Measurements from ENCODE around the gene SMPD3.

Gene SMPD3

GRCh38 chr16:68470461-68471150 lies 22.3 kb upstream of the SMPD3 start:
- DNase-seq = no peak

- DNase-seq = no peak
Observed at GRCh38 chr16:68469796-68470460, 21.6 kb upstream of the SMPD3 start.

DNA sequence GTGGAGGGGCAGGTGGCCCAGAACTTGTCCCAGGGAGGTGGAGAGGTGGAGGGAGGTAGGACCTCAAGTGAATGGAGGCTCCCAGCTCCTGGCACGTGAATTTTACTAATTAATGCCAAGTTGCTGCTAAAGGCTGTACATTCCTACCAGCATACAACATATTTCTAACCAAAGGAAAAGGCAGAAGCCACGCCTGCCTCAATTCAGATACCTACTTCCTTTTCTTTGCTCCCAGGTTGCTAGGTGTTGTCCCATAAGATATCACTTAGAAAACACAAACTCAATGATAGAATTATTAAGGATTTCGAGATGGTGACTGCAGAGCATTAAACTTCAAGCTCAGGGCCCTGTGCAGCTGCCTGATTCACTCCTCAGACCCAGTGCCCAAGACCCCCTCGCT lies 20.5 kb upstream of the SMPD3 start:
- DNase-seq = no peak

DNA sequence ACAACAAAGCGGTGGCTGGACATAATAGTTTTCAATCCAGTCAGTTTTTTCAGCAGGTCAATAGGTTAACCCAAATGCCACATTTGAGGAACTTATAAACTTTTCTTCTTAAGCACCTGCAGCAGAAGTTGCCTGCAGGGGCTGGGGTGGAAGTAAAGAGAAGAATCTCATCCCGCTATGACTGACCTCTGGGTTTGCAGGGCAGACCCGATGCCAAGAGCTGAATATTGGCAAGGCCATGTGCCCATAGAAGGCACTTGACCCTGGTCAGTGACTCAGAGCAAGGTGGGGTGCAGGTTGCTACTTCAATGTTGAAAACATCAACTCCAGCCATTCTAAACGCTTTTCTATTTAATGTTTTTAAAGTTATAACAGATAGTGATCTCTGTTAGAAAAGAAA lies 17.9 kb upstream of the SMPD3 start:
- DNase-seq = no peak

GRCh38 chr16:68463904-68464303 lies 15.6 kb upstream of the SMPD3 start:
- no peak for DNase-seq

DNA sequence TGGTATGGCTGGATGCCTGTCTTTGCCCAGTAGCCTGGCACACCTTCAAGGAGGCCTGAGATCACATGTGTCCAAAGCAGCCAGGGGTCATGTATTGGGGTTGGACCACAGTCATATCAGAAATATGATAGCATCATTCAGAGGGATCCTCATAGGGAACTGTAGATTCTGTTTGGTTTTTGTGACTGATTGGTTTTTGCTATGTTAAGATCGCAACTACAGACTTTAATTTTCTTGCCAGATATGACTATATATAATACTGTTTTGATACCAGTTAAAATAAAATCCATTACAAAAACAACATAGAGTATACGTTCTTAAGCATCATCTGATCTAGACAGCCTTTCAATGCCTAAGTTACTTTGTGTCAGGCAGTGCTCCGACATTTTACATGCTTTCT lies 11.8 kb upstream of the SMPD3 start:
- no peak for DNase-seq

DNA sequence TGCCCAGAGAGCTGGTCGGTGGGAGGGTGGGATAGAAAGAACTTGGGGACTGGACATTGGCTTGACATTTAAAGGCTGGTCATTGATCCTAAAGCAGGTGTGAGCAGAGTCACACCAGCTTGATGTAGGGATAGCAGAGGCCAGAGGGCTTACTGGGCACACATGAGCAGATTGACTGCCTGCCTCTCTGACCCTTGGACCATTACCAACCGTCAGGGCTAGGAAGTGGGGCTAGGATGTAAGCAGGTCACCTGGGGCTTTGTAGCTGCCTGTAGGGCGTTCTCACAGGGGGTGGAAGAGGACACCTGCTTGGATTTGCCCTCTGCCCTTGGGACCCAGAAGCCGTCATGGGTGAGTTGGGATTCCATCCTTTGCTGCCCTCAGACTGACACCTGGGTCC lies 11.1 kb upstream of the SMPD3 start:
- DNase-seq = no peak

DNA sequence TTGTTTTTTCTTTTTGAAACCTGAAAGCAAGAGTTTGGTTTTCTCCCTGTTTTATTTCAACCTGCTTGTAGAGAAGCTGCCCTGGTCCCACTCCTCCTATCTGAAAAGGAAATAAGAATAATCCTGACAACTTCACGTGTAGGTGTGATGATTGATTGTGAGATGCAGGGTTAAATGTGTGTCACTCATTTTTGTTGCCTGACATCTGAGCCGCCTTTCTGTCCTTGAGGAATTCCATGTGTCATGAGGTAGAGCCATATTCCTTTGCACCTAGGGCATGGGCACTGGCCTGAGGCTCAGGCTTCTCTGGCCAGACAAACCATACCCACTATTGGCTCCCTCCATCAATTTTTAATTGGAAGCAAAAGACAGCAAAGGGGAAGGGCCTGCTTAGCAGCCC lies 10.2 kb upstream of the SMPD3 start:
- no peak for DNase-seq

DNA sequence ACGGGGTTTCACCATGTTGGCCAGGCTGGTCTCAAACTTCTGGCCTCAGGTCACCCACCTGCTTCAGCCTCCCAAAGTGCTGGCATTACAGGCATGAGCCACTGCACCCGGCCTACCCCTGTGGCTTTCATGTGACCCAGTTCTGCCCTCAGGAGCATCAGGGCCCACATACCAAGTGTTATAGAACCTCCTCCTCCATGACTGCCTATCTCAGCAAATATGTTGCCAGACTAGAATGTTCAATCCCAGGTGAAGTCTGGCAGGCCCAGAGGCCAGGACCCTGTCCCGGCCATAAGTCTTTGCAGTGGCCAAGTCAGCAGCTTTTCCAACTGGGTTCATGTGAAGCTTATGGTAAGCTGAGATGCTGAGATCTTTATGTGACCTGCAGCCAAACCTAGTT lies 9.8 kb upstream of the SMPD3 start:
- no peak for DNase-seq

GRCh38 chr16:68455631-68456030 lies 7.3 kb upstream of the SMPD3 start:
- no peak for DNase-seq

GRCh38 chr16:68454920-68455435 lies 6.7 kb upstream of the SMPD3 start:
- no peak for DNase-seq

GRCh38 chr16:68453816-68454215 lies 5.5 kb upstream of the SMPD3 start:
- no peak for DNase-seq

DNA sequence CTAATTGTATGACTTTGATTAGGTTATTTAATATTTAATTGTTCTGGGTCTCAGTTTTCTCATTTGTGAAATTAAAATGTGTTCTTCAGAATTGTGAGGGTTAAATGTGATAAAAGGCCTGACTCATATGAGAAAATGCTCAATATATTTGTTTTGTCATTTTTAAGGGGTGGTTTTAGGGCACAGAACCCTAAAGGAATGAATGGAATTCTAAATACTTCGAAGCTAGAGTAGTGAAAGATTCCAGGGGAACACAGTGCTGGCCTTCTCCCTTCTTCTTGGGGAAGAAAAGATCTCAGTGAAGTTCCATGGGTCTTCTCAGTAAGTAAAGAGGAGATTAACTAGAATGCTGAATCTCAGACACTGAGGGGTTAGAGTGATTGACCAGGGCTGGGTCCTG lies 3.9 kb upstream of the SMPD3 start:
- DNase-seq = no peak

DNA sequence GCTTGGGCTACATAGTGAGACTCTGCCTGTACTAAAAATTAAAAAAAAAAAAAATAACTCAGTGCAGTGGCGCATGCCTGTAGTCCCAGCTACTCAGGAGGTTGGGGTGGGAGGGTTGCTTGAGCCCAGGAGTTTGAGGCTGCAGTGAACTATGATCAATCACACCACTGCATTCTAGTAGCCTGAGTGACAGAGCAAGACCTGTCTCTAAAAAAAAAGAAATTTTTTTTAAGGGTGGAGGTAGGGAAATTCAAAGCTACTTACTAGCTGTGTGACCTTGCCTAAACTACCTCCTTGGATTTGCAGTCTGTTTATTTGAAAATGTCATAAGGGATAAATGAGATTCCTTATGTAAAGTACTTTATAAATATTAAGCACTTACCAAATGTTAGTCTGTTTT lies 3.4 kb upstream of the SMPD3 start:
- DNase-seq = no peak

DNA sequence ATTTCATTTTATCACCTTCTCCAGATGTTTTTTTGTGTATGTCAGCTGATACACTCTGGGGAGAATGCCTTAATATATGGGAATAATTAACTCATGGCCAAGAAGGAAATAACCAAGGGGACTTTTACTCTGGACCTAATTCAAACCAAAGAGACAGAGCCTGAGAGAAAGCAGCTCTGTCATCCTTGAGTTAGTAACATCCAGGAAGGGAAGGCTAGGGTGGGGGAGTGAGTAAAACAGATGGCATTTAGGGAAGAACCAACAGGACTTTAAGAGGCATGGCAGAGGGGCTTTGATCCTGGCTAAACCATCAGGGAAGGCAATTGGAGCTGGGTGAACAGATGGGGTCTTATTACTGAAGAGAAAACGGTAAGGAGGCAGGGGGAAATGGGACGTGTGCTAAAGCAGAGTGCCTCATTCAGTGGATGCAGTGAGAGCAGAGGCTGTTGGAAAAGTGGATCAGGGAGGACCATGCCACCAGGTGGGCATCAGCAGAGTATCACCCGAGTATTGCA lies 2.5 kb upstream of the SMPD3 start:
- no peak for DNase-seq

DNA sequence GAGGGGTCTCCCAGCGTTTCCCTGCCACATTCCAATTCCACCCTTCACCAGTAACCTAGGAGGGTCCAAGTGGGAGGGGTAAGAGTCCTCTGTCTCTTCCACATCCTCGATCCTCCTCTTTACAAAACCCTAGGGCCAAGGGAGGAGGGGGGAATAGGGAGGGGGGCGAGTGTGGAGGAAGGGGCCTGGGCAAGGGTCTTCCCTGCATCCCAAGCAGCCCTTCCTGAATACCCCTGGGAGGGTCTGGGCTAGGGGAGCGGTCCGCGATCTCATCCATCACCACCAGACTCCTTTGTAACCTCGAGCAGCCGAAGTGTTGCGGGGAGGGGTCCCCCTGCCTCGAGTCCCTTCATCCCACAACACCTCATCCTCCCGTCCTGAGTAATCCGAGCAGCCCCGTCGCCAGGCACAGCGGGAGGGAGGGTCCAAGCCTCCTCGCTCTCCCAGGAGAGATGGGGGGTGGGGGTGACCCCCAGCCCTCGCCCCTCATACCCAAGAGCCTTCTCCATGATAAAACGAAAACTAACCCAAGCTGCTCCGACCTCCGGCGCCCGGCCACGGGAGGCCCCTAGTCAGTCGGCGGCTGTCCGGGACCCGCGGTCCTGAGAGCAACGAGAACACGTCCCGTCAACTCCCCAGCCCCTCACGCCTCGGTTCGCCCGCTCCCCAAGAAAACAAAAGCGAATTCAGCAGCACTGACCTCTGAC lies 502 bp downstream of the SMPD3 start:
- peak; percentile 53 for DNase-seq

DNA sequence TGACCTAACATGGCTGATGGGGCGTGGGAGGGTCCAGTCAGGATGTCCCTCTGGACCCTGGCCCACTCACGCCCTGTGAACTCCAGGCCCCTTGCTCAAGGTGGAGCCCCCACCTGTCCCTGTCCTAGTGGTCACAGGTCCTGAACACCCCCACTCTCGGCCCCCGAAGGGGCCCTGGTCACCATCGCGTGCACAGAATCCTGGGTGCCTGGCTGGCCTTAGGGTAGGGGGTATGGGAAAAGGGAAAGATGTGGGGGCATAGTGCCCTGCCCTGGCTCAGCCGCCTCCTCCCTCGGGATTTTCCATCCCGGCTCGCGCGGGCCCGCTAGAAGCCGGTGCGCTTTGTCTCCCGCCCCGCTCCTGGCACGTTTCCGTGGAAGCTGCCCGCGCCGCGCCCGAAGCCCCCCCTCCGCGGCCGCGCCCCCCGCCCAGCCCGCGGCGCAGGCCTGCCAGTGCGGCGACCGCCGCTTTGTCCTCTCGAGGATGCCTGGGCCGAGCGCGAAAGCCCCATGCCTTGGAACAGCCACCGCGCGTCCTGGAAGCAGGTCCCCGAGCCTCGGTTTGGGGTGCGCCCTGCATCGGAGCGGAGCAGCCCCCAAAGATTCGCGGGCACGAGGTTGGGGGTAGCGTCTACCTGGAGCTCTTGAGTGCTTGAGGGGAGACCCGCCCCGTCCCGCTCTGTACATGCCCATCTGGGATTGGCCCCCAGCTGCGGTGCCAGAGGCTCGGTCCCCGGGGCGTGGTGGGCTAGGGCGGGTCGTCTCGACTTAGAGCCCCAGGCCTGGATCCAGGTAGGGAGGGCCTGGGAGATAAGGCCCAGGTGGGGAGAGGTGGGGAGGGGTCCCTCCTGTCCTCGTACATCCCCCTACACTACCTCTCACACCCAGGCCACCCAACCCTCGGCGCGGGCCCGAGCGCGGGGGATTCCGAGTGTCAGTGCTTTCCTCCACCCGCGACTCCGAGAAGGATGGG lies 1.3 kb downstream of the SMPD3 start:
- peak; percentile 24 for DNase-seq

- peak; percentile 78 for DNase-seq
Observed at GRCh38 chr16:68445458-68445857, 2.9 kb downstream of the SMPD3 start.

DNA sequence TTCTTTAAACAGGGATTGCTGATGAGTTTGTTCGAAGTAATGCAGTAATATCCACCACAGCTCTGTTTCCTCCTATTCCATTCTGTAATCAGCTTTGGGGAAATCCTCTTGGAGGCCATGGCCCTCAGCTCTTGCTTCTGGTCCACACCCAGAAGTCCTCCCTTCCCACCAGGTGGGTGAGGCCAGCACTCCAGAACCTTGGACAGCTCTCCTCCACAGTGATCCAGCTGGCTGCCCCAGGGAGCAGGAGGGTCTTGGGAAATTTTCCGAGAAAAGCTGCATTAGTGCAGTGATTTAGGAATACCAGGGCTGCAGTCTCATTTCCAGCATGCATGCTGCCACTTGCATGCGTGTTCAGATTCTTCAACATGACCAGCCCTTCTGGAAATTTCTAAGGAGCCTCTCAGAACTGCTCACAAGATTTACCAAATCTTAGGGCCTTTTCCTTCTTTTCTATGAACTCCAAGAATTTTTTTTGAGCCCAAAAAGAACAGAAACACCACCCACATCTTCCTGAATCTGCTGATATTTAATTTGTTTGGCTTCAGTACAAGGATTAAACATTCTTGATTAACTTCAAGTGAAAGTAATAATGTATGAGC lies 4.2 kb downstream of the SMPD3 start:
- no peak for DNase-seq

GRCh38 chr16:68436581-68436980 lies 11.7 kb downstream of the SMPD3 start:
- no peak for DNase-seq

- peak; percentile 71 for DNase-seq
Observed at GRCh38 chr16:68434624-68435210, 13.6 kb downstream of the SMPD3 start.

- no peak for DNase-seq
Observed at GRCh38 chr16:68433316-68433715, 15.0 kb downstream of the SMPD3 start.
